Measurements from ENCODE around the gene RHBDL1. TPM values are rescaled to one million over a fixed set of nuclear protein-coding genes. Genes with fewer than 3 reads are reported as not detected.

The RHBDL1 gene
- total and polyA plus RNA-seq, 9 of the 15 experiments (the other 6 are each of a cell fraction or from before 2014, with no cell fraction given): 0.03 to 5.6 (median 1.3) TPM; not detected in 1

DNA sequence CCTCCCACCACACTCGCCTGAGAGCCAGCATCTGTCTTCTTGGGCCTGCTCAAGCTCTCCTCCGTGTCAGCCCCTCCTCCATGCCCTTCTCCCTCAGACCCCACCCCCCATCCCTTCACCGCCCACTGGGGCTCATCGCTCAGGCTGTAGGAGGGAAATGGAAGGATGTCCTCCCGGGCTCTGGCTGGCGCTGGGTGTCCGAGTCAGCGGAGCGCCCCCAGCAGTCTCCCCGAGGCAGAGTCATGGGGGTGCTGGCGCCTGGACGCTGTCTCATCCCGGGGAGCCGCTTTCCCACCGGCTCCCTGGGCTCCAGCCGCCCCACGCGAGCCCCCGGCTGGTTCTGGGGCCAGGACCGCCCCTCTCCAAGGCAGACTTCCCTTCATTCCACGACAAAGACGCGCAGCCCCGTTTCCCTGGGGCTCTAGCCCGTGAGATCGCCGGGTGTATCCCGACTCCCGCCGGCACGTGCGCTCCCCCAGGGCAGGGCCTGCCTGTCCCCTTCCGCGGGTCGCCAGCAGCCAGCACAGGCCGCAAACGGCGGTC, 45.0 kb downstream of the RHBDL1 start (continued):
- TF ChIP-seq, protein P1, sequence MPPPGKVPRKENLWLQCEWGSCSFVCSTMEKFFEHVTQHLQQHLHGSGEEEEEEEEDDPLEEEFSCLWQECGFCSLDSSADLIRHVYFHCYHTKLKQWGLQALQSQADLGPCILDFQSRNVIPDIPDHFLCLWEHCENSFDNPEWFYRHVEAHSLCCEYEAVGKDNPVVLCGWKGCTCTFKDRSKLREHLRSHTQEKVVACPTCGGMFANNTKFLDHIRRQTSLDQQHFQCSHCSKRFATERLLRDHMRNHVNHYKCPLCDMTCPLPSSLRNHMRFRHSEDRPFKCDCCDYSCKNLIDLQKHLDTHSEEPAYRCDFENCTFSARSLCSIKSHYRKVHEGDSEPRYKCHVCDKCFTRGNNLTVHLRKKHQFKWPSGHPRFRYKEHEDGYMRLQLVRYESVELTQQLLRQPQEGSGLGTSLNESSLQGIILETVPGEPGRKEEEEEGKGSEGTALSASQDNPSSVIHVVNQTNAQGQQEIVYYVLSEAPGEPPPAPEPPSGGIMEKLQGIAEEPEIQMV (tag; conservative IDR thresholded peaks at IDR 0.05; ENCODE audit: low read depth): no peak
- TF ChIP-seq ZFP30 (CRISPR knock-in tag; IDR thresholded peaks at IDR 0.05; ENCODE audit: borderline replicate concordance) (no peak), PHTF2 (CRISPR knock-in tag; IDR thresholded peaks at IDR 0.05) (no peak), HDAC3 (IDR thresholded peaks at IDR 0.05; ENCODE audit: borderline replicate concordance, partially characterized antibody) (no peak), ZNF354B (CRISPR knock-in tag; IDR thresholded peaks at IDR 0.05) (no peak), SRSF7 (optimal IDR thresholded peaks at IDR 0.05; ENCODE audit: low read depth, low read length) (no peak), EWSR1 (IDR thresholded peaks at IDR 0.05; ENCODE audit: borderline replicate concordance, low read depth, partially characterized antibody) (no peak), NCOA6 (IDR thresholded peaks at IDR 0.05) (no peak)
- TF ChIP-seq, protein P2, sequence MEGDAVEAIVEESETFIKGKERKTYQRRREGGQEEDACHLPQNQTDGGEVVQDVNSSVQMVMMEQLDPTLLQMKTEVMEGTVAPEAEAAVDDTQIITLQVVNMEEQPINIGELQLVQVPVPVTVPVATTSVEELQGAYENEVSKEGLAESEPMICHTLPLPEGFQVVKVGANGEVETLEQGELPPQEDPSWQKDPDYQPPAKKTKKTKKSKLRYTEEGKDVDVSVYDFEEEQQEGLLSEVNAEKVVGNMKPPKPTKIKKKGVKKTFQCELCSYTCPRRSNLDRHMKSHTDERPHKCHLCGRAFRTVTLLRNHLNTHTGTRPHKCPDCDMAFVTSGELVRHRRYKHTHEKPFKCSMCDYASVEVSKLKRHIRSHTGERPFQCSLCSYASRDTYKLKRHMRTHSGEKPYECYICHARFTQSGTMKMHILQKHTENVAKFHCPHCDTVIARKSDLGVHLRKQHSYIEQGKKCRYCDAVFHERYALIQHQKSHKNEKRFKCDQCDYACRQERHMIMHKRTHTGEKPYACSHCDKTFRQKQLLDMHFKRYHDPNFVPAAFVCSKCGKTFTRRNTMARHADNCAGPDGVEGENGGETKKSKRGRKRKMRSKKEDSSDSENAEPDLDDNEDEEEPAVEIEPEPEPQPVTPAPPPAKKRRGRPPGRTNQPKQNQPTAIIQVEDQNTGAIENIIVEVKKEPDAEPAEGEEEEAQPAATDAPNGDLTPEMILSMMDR (IDR thresholded peaks at IDR 0.05 in 2 of 3, conservative IDR thresholded peaks at IDR 0.05 in 1 of 3; ENCODE audit: insufficient read depth in 2 of 3, low read depth in 1 of 3, low read length in 3 of 3): peak; percentile 40 to 53 (median 51); a peak in 5 of 6 replicates
- TF ChIP-seq, protein P3, sequence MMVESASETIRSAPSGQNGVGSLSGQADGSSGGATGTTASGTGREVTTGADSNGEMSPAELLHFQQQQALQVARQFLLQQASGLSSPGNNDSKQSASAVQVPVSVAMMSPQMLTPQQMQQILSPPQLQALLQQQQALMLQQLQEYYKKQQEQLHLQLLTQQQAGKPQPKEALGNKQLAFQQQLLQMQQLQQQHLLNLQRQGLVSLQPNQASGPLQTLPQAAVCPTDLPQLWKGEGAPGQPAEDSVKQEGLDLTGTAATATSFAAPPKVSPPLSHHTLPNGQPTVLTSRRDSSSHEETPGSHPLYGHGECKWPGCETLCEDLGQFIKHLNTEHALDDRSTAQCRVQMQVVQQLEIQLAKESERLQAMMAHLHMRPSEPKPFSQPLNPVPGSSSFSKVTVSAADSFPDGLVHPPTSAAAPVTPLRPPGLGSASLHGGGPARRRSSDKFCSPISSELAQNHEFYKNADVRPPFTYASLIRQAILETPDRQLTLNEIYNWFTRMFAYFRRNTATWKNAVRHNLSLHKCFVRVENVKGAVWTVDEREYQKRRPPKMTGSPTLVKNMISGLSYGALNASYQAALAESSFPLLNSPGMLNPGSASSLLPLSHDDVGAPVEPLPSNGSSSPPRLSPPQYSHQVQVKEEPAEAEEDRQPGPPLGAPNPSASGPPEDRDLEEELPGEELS (CRISPR knock-in tag; IDR thresholded peaks at IDR 0.05; ENCODE audit: borderline replicate concordance): no peak
- TF ChIP-seq, protein P4, sequence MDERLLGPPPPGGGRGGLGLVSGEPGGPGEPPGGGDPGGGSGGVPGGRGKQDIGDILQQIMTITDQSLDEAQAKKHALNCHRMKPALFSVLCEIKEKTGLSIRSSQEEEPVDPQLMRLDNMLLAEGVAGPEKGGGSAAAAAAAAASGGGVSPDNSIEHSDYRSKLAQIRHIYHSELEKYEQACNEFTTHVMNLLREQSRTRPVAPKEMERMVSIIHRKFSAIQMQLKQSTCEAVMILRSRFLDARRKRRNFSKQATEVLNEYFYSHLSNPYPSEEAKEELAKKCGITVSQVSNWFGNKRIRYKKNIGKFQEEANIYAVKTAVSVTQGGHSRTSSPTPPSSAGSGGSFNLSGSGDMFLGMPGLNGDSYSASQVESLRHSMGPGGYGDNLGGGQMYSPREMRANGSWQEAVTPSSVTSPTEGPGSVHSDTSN (CRISPR knock-in tag; IDR thresholded peaks at IDR 0.05; ENCODE audit: low read depth): no peak
- TF ChIP-seq, protein P4 (tag; conservative IDR thresholded peaks at IDR 0.05; ENCODE audit: low read depth): no peak
- TF ChIP-seq, protein P5, sequence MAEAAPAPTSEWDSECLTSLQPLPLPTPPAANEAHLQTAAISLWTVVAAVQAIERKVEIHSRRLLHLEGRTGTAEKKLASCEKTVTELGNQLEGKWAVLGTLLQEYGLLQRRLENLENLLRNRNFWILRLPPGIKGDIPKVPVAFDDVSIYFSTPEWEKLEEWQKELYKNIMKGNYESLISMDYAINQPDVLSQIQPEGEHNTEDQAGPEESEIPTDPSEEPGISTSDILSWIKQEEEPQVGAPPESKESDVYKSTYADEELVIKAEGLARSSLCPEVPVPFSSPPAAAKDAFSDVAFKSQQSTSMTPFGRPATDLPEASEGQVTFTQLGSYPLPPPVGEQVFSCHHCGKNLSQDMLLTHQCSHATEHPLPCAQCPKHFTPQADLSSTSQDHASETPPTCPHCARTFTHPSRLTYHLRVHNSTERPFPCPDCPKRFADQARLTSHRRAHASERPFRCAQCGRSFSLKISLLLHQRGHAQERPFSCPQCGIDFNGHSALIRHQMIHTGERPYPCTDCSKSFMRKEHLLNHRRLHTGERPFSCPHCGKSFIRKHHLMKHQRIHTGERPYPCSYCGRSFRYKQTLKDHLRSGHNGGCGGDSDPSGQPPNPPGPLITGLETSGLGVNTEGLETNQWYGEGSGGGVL (CRISPR knock-in tag; IDR thresholded peaks at IDR 0.05): no peak

All from K562 (cell line).